ENCODE measurements around the gene INPPL1. TPM values are rescaled to one million over a fixed set of nuclear protein-coding genes. Genes with fewer than 3 reads are reported as not detected.

The INPPL1 gene
- total RNA-seq, 1 experiment from 2014 or later = 105 TPM

DNA sequence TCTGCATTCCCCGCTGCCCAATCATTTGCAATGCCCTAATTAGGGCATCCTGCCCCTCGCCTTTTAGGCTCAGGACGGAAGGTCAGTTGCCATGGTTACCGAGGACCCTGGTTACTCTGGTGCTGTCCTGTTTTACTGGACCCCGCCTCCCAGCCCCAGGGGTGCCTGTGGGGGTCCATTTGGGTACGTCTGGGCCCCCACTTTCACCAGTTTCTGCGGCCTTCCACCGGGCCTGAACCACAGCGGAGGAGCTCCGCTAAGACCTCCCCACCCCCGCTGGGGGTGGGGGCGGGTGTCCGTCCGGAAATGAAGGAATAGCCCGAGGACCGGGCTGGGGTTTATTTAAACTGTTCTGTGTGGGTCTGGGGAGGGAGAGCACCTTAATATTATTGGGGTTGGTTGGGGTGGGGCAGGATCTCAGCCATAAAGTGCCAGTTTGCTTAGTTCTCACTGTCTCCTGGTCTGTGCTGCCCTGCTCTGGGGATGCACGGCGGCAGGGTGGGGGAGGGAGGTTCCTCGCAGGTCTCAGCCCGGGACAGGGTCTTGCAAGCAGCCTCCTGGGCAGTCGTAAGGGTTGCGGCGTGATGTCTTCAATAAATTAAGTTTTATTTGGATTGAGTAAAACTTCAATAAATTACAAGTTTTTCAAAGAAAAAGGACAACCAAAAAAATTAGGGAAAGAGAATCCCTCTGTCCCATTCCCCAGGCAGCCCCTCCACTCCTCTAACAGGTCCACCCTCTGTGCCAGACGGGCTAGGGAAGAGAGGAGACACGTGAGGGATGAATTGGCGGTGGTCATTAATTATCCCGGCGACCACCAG is 14.1 kb downstream of the INPPL1 start:
- in situ Hi-C loops (cut with HindIII; ENCODE audit: low pct_unique_long_range_greater_than_20kb, low sequenced_read_pairs) = no loop called here

DNA sequence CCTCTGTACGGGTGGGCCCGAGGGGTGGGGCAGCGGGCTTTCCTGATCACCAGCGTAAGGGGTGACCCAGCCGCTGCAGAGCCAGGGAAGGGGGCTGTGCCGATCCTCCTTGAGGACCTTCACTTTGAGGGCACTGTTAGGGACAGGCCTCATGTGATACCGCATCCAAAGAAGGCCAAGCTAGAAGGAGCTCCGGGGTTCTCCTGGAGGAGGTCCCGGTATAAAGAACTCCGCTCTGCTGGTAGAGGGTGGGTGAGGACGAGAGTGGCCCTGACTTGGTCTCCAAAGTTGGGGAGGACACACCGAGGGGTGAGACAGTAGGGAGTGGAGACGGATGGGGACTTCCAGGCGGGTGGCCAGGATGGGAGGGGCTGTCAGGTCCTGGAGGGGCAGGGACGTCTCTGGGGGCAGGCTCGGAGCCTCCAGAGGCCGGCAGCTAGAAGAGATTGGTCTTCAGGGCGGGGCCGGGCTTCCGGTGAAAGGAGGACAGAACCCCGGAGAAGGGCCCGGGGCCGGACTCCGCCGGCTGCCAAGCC is 14.8 kb downstream of the INPPL1 start:
- in situ Hi-C loops (cut with HindIII; ENCODE audit: low pct_unique_long_range_greater_than_20kb, low sequenced_read_pairs) = no loop called here
- DNase-seq (ENCODE audit: low read depth, low spot score) = no peak

More for the DNA sequence above, 14.1 kb downstream of the INPPL1 start:
- DNase-seq (ENCODE audit: low read depth, low spot score) = no peak

GRCh38 chr11:72239849-72240460 is 15.4 kb downstream of the INPPL1 start:
- no peak for DNase-seq (ENCODE audit: low read depth, low spot score)
- in situ Hi-C loops (cut with HindIII; ENCODE audit: low pct_unique_long_range_greater_than_20kb, low sequenced_read_pairs) = no loop called here

DNA sequence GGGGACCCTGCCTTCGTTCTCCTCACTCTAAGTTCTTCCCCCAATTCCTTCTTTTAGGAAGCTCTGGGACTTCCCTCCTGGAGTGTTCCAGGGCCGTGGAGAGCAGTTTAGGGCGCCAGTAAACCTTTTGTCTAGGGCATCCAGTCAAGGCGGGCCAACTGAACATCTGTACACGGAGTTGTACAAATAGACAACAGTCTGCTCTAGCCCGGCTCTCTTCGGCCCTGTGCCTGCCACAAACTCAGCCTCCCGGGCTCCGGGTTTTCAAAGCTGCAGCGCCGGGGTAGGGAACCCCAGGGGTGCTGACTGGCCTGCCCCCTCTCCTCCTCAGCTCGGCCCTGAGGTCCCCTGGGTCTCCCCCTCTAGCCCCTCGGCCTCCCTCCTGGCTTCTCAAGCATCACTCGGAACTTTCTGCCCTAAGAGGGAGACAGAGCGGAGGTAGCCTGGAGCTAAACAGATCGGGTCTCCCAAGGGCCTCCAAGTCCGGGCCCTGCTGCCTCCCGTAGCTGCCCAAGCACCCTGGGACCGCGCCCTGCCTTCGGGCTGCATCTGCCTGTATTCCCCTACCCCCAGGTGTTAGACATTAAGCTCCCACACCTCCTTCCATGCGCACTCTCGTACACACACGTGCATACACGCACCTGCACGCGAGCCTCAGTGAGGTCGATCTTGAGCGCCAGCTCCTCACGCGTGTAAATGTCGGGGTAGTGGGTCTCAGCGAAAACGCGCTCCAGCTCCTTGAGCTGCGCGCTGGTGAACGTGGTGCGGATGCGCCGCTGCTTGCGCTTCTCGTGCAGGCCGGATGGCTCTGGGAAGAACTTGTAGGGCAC is 16.1 kb downstream of the INPPL1 start:
- in situ Hi-C loops (cut with HindIII; ENCODE audit: low pct_unique_long_range_greater_than_20kb, low sequenced_read_pairs) = no loop called here
- no peak for DNase-seq (ENCODE audit: low read depth, low spot score)

GRCh38 chr11:72241291-72241781 is 16.8 kb downstream of the INPPL1 start:
- DNase-seq (ENCODE audit: low read depth, low spot score) = no peak
- in situ Hi-C loops (cut with HindIII; ENCODE audit: low pct_unique_long_range_greater_than_20kb, low sequenced_read_pairs) = no loop called here

DNA sequence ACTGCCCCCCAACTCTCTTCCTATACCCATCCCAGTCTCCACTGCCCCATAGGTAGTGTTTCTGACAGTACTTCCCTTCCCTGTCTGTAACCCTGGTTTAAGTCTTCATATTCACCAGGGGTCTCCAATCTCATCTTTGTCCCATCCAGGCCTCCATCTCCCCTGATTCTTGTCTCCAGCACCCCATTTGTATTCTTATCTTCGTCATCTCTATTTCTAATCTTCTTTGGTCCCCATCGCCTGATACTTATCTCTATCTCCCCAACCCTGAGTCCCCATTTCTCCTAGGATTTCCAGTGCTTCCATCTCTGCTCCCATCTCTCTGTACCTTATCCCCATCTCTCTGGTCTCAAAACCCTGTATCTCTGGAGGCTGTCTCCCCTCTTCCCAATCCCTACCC is 17.6 kb downstream of the INPPL1 start:
- in situ Hi-C loops (cut with HindIII; ENCODE audit: low pct_unique_long_range_greater_than_20kb, low sequenced_read_pairs) = no loop called here
- DNase-seq (ENCODE audit: low read depth, low spot score) = no peak

DNA sequence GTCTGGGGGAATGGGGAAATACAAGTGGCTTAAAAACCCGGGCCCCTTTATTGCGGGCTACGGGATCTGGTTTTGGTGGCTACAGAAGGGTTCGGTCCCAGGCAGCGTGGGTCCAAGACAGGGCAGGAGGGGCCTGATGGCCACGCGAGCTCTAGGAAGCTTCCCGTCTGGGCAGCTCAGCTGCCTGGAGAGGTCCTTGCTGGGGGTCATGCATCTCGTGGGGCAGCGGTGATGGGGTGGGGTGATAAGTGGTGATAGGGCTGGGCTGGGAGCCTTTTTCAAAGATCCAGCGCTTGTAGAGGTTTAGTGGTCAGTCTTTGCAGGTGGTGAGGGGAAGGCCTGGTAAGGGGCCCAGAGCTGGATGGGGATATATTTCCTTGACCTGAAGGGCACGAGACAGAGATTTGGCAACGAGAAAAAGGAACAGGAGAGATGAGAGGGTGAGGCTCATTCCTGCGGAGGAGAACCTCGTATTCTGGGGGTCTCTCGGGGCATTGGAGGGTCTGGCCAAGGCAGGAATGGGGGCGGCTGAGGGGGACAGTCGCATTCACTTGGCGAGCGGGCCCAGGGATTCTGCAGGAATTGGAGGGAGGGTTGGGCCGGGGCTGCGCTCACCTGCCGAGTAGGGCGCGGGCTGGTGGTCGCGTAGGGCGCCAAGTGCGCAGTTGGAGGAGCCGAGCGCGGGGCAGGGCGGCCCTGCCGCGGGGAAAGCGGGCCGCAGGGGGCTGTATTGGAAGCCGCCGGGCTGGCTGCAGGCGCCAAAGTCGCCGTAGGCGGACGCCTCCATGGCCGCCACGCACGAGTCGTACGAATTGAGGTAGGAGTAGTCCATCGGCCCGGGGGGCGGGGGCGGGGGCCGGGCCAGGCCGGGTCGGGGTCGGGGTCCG is 18.8 kb downstream of the INPPL1 start:
- DNase-seq (ENCODE audit: low read depth, low spot score) = no peak
- in situ Hi-C loops (cut with HindIII; ENCODE audit: low pct_unique_long_range_greater_than_20kb, low sequenced_read_pairs) = no loop called here

DNA sequence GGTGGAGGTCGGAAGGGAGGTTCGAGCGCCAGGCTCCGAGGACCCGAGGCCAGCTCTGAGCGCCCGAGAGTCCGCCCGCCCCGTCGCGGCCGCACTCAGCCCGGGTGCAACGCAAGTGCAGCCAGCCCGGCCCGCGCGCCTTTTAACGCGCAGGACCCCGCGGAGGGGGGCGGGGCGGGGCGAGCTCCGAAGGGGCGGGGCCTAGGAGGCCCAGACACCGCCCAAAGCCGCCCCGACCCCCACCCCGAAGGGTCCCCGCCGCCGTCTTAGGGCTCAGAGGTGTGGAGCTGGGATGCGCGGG is 19.4 kb downstream of the INPPL1 start, which contains the start of gene PHOX2A:
PHOX2A (minus strand) TSS at position 117 of the 301 bp plus-strand sequence. CDS start 172 bp downstream, outside the sequence.
- DNase-seq (ENCODE audit: low read depth, low spot score) = no peak
- in situ Hi-C loops (cut with HindIII; ENCODE audit: low pct_unique_long_range_greater_than_20kb, low sequenced_read_pairs) = no loop called here

DNA sequence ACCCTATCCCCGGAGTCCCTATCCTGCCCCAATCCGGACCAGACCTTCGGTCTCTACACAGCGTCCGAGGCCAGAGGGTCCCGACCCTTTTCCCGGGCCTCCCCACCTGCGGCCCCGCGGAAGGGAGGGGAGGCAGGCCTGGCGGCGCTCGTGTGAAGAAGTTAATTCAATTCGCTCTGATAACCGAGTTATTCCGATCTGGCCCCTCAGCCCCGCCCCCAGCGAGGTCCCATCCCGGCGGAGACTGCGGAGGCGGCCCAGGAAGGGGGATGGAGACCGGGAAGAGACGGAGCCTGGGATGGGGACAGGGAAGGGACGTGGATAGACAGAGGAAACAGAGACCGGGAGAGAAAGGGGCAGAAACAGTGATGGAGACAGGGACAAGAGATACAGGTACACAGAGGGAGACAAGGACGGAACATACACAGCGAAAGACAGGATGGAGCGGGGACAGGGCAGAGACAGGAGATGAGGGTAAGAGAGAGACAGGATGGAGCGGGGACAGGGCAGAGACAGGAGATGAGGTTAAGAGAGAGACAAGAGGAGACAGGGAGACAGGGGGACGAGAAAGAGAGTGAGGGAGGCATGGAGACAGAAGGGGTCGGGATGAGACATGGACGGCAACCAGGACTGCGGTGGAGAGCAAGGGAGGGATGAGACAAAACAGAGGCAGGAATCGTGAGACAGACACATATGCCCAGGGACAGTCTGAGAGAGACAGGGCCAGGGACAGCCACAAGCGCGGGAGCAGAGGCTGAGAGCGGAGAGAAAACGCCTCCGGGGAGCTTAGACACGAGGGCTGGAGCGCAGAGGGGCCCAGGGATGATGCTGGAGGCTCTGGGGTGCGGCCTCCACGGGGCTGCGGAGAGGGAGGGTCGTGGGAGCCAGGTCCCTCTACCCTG is 20.0 kb downstream of the INPPL1 start:
- in situ Hi-C loops (cut with HindIII; ENCODE audit: low pct_unique_long_range_greater_than_20kb, low sequenced_read_pairs) = no loop called here
- no peak for DNase-seq (ENCODE audit: low read depth, low spot score)

DNA sequence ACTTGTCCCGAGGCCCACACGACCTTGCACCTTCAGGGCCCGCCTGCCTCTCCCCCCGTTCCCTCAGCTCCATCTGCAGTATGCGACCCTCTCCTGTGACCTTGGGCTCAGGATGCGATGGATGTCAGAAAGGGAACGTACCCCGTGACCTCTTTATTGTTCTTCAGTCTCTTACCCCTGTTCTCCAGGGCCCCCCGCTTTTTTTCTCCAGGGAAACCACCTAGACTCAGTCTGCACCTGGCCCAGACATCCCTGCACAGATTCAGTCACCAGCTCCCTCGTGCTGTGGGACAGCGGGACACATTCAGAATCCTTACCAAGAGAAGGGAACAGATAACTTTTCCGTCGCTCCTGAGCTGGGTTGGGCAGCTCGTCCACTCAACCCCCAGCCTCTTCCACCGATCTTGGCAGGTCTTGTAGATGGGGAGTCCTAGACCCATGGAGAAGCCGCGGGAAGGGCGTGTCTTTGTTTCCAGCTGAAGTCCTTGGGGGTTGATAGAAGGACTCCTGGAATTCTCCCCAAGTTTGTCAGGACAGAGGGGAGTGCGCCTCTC is 20.8 kb downstream of the INPPL1 start:
- in situ Hi-C loops (cut with HindIII; ENCODE audit: low pct_unique_long_range_greater_than_20kb, low sequenced_read_pairs) = no loop called here
- no peak for DNase-seq (ENCODE audit: low read depth, low spot score)

GRCh38 chr11:72247584-72247983 is 23.0 kb downstream of the INPPL1 start:
- in situ Hi-C loops (cut with HindIII; ENCODE audit: low pct_unique_long_range_greater_than_20kb, low sequenced_read_pairs) = no loop called here
- no peak for DNase-seq (ENCODE audit: low read depth, low spot score)

DNA sequence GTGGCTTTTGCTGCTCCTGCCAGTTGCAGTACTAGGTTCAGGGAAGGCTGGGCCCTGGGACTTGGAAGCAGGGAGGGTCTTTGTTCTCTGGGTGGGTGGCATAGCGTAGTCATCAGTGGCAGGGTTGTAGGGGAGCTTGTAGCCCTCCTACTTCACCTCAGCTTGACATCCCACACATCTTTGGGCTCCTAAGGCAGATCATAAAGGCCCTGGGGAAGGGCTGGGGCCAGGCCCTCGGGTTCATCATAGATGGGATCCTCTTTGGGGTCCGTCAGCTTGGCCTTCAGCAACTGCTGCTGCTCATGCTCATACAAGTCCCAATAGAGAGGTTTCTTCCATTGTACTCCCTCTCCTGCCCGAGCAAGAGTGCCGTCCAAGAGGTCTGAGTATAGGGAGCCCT is 25.4 kb downstream of the INPPL1 start:
- in situ Hi-C loops (cut with HindIII; ENCODE audit: low pct_unique_long_range_greater_than_20kb, low sequenced_read_pairs) = no loop called here

GRCh38 chr11:72250661-72251464 is 26.3 kb downstream of the INPPL1 start:
- no peak for DNase-seq (ENCODE audit: low read depth, low spot score)
- in situ Hi-C loops (cut with HindIII; ENCODE audit: low pct_unique_long_range_greater_than_20kb, low sequenced_read_pairs) = no loop called here

More for the DNA sequence above, 25.4 kb downstream of the INPPL1 start:
- no peak for DNase-seq (ENCODE audit: low read depth, low spot score)

- DNase-seq (ENCODE audit: low read depth, low spot score) = no peak
- in situ Hi-C loops (cut with HindIII; ENCODE audit: low pct_unique_long_range_greater_than_20kb, low sequenced_read_pairs) = no loop called here
Measured at GRCh38 chr11:72251614-72252013, 27.0 kb downstream of the INPPL1 start.

GRCh38 chr11:72253392-72253791 is 28.8 kb downstream of the INPPL1 start:
- DNase-seq (ENCODE audit: low read depth, low spot score) = no peak
- in situ Hi-C loops (cut with HindIII; ENCODE audit: low pct_unique_long_range_greater_than_20kb, low sequenced_read_pairs) = no loop called here

All from SK-MEL-5 (cell line).